ENCODE data around the gene DSPP. TPM values are rescaled to one million over a fixed set of nuclear protein-coding genes. Genes with fewer than 3 reads are reported as not detected.

DSPP gene
- total RNA-seq, 6 experiments from 2014 or later, result not detected

DNA sequence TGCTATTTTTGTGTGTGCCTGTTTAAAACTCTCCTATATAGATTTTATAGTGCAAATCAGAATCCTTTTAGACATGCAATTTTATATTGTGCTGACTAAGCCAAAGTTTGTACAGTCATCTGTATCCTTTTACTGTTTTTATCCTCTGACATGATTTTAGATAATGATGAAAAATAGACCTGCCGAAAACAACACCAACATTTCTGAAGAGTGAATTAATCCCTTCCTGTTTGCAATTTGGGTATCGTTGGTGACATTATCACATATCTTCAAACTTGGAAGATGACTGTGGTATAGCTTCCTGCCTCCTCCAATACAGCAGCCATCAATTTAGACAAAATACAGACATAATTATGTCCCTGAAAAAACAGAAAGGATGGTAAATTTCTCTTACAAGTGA lies 28.9 kb upstream of the DSPP start:
- H3K36me3 Mint-ChIP-seq (ENCODE audit: low read depth), result no peaks in the 10 kb centered on the region
- no peak overlapping the region for H3K27ac Mint-ChIP-seq
- no peak for DNase-seq
- TF ChIP-seq, protein P1, sequence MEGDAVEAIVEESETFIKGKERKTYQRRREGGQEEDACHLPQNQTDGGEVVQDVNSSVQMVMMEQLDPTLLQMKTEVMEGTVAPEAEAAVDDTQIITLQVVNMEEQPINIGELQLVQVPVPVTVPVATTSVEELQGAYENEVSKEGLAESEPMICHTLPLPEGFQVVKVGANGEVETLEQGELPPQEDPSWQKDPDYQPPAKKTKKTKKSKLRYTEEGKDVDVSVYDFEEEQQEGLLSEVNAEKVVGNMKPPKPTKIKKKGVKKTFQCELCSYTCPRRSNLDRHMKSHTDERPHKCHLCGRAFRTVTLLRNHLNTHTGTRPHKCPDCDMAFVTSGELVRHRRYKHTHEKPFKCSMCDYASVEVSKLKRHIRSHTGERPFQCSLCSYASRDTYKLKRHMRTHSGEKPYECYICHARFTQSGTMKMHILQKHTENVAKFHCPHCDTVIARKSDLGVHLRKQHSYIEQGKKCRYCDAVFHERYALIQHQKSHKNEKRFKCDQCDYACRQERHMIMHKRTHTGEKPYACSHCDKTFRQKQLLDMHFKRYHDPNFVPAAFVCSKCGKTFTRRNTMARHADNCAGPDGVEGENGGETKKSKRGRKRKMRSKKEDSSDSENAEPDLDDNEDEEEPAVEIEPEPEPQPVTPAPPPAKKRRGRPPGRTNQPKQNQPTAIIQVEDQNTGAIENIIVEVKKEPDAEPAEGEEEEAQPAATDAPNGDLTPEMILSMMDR (IDR thresholded peaks at IDR 0.05), result no peak
- H3K4me1 Mint-ChIP-seq (ENCODE audit: low read depth), result no peaks in the 10 kb centered on the region
- H3K27me3 Mint-ChIP-seq (ENCODE audit: insufficient read depth), result peaks cover 5% of the 10 kb centered on the region
- H3K4me3 Mint-ChIP-seq, result no peak overlapping the region
- no peaks in the 10 kb centered on the region for H3K9me3 Mint-ChIP-seq

DNA sequence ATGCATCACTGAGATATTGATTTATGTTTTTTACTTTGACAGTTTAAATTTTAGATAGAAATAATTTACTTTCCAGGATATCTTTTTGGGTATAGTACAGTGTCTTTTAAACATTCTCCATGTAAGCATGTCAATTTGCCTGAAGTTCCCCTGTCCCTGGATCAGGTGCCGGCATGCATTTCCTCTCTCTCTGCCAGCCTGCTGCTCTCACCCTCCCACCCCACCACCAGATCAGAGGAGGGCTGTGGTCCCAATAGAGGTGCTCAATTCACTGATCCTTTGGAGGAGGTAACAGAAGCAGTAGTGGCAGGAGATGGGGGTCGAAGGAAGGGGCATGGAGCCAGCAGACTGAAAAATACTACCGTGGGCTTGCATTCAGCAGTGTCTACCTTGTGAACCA lies 28.3 kb upstream of the DSPP start:
- TF ChIP-seq, protein P1 (IDR thresholded peaks at IDR 0.05), result no peak
- H3K4me1 Mint-ChIP-seq (ENCODE audit: low read depth), result no peaks in the 10 kb centered on the region
- no peaks in the 10 kb centered on the region for H3K9me3 Mint-ChIP-seq

DNA sequence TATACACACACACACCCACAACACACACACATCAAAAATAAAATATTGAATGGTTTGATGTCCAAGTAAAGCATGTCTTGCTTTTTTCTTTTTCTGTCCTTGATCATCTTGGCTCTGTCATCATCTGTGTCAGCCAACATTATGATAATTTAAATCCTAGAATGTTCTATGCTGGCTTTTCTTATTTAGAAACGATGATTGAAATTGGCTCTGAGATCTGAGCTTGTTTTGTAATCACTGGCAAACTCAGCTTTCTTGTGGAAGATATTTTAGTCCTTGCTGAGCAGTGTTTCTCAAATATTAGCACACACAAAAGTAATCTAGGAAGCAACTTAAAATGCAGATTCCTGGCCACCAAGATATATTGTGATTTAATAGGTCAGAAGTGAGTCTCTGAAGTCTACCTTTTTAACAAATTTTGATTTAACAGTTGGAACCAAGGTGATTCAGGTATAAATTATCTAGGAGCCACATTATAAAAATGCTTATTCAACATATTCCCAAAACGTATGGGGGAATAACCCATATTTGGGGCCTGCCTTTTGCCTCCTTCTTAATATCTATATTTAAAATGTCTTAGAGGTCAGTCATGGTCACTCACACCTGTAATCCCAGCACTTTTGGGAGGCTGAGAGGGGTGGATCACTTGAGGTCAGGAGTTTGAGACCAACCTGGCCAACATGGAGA lies 24.0 kb upstream of the DSPP start:
- no peak overlapping the region for H3K27ac Mint-ChIP-seq
- H3K4me3 Mint-ChIP-seq, result no peak overlapping the region

More for the DNA sequence above, 28.3 kb upstream of the DSPP start:
- Mint-ChIP-seq H3K27me3 (ENCODE audit: insufficient read depth) (peaks cover 5% of the 10 kb centered on the region), H3K36me3 (ENCODE audit: low read depth) (no peaks in the 10 kb centered on the region), H3K4me3 (no peak overlapping the region), H3K27ac (no peak overlapping the region)
- DNase-seq, result no peak

DNA sequence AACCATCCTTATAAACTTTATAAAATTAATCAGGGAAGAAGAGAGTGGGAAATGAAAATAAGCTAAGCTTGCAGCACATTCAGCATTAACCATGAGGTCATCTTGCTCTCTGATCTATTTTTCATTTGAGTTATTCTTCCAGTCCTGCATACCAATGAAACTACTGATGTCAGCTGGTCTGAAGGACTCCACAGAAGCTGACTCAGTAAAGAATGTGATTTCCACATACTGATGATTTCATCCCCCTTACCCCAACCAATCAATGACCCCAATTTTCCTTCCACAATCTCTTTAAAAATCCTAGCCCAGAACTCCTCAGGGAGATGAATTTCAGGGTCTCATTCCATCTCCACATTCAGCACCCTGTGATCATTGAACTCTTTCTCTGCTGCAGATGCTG lies 18.8 kb upstream of the DSPP start:
- TF ChIP-seq, protein P1 (IDR thresholded peaks at IDR 0.05), result no peak
- Mint-ChIP-seq H3K27me3 (ENCODE audit: insufficient read depth) (peaks cover 1% of the 10 kb centered on the region; the same call in 1 of the 2 replicates), H3K27ac (no peak overlapping the region), H3K9me3 (no peaks in the 10 kb centered on the region), H3K4me1 (ENCODE audit: low read depth) (peaks cover 18% of the 10 kb centered on the region), H3K36me3 (ENCODE audit: low read depth) (no peaks in the 10 kb centered on the region), H3K4me3 (no peak overlapping the region)
- peak; percentile 90 for DNase-seq

More for the DNA sequence above, 24.0 kb upstream of the DSPP start:
- TF ChIP-seq, protein P1 (IDR thresholded peaks at IDR 0.05), result no peak
- Mint-ChIP-seq H3K4me1 (ENCODE audit: low read depth) (peaks cover 8% of the 10 kb centered on the region), H3K36me3 (ENCODE audit: low read depth) (no peaks in the 10 kb centered on the region), H3K27me3 (ENCODE audit: insufficient read depth) (peaks cover 2% of the 10 kb centered on the region; the same call in 1 of the 2 replicates), H3K9me3 (no peaks in the 10 kb centered on the region)
- no peak for DNase-seq

DNA sequence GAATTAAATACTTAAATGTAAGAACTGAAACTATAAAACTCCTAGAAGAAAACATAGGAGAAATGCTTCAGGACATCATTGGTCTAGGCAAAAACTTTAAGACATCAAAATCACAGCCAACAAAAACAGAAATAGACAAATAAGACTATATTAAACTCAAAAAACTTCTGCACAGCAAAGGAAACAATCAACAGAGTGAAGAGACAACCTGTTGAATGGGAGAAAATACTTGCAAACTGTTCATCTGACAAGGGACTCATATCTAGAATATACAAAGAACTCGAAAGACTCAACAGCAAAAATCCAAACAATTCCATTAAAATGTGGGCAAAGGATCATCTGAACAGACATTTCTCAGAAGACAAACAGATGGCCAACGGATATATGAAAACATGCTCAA lies 16.2 kb upstream of the DSPP start:
- H3K4me1 Mint-ChIP-seq (ENCODE audit: low read depth), result peaks cover 18% of the 10 kb centered on the region
- no peak for DNase-seq
- TF ChIP-seq, protein P1 (IDR thresholded peaks at IDR 0.05), result no peak
- H3K9me3 Mint-ChIP-seq, result no peaks in the 10 kb centered on the region
- no peak overlapping the region for H3K4me3 Mint-ChIP-seq
- H3K27me3 Mint-ChIP-seq (ENCODE audit: insufficient read depth), result peaks cover 1% of the 10 kb centered on the region; the same call in 1 of the 2 replicates
- no peak overlapping the region for H3K27ac Mint-ChIP-seq
- H3K36me3 Mint-ChIP-seq (ENCODE audit: low read depth), result no peaks in the 10 kb centered on the region

Measured in HFFc6 (cell line).